HepG2 (cell line): ENCODE measurements around the gene C20orf144. TPM values are rescaled to one million over a fixed set of nuclear protein-coding genes. Genes with fewer than 3 reads are reported as not detected.

Source experiments
- DZIP1 ChIP-seq: sonication (generic); formaldehyde crosslinking; IDR thresholded peaks from 2 replicates; pipeline ENCODE4 v1.5.0; 2020; ENCODE audit warnings: mild to moderate bottlenecking, missing genetic modification reagents
- EED ChIP-seq: sonication (generic); formaldehyde crosslinking; IDR thresholded peaks from 2 replicates; pipeline ENCODE4 v1.5.0; 2020; ENCODE audit warnings: mild to moderate bottlenecking, missing genetic modification reagents
- FUBP1 ChIP-seq: sonication (generic); formaldehyde crosslinking; IDR thresholded peaks from 2 replicates; pipeline ENCODE4 v1.5.1; 2020; ENCODE audit warnings: missing genetic modification reagents, mild to moderate bottlenecking, borderline replicate concordance
- GATAD1 ChIP-seq: IDR thresholded peaks from 2 replicates; pipeline ENCODE4 v1.6.1; 2016; ENCODE audit warnings: missing genetic modification reagents, missing compliant biosample characterization
- HNRNPUL1 ChIP-seq: fragments of 200-400 bp; formaldehyde crosslinking; IDR thresholded peaks from 2 replicates; pipeline ENCODE4 v1.6.1; 2017; ENCODE audit warnings: low read depth, mild to moderate bottlenecking, low read length, moderate library complexity
- KLF15 ChIP-seq: sonication (generic); formaldehyde crosslinking; IDR thresholded peaks from 2 replicates; pipeline ENCODE4 v1.8.1; 2023; ENCODE audit warnings: borderline replicate concordance, mild to moderate bottlenecking, inconsistent platforms, missing genetic modification reagents, mixed read lengths
- MEF2D ChIP-seq: sonication (generic); formaldehyde crosslinking; IDR thresholded peaks from 2 replicates; pipeline ENCODE4 v1.5.1; 2020; ENCODE audit warnings: mild to moderate bottlenecking, missing genetic modification reagents
- MLXIP ChIP-seq: sonication (generic); formaldehyde crosslinking; IDR thresholded peaks from 2 replicates; pipeline ENCODE4 v1.9.0; 2021; ENCODE audit warnings: missing genetic modification reagents, borderline replicate concordance
- PCBP1 ChIP-seq: fragments of 200-400 bp; formaldehyde crosslinking; IDR thresholded peaks from 2 replicates; pipeline ENCODE4 v1.6.1; 2017; ENCODE audit warnings: mild to moderate bottlenecking, low read depth, low read length, borderline replicate concordance
- TIGD3 ChIP-seq: sonication (generic); formaldehyde crosslinking; IDR thresholded peaks from 2 replicates; pipeline ENCODE4 v1.5.1; 2020; ENCODE audit warnings: mild to moderate bottlenecking, missing genetic modification reagents, borderline replicate concordance
- TOE1 ChIP-seq: sonication (generic); formaldehyde crosslinking; IDR thresholded peaks from 2 replicates; pipeline ENCODE4 v1.4.0; 2020; ENCODE audit warnings: mild to moderate bottlenecking, missing genetic modification reagents
- TRIM24 ChIP-seq: sonication (generic); formaldehyde crosslinking; IDR thresholded peaks from 2 replicates; pipeline ENCODE4 v1.8.0; 2022; ENCODE audit warnings: mild to moderate bottlenecking, missing genetic modification reagents
- ZIK1 ChIP-seq: sonication (generic); formaldehyde crosslinking; IDR thresholded peaks from 2 replicates; pipeline ENCODE4 v1.5.0; 2020; ENCODE audit warnings: mild to moderate bottlenecking, low read depth, missing genetic modification reagents, borderline replicate concordance
- ZNF383 ChIP-seq: sonication (generic); formaldehyde crosslinking; IDR thresholded peaks from 2 replicates; pipeline ENCODE4 v1.4.0; 2020; ENCODE audit warnings: missing genetic modification reagents, mild to moderate bottlenecking, borderline replicate concordance
- ZNF512 ChIP-seq: sonication (generic); formaldehyde crosslinking; IDR thresholded peaks from 2 replicates; pipeline ENCODE4 v1.4.0; 2020; ENCODE audit warnings: mild to moderate bottlenecking, missing genetic modification reagents
- ZZZ3 ChIP-seq: sonication (generic); formaldehyde crosslinking; IDR thresholded peaks from 2 replicates; pipeline ENCODE4 v1.4.0; 2020; ENCODE audit warnings: missing genetic modification reagents, mild to moderate bottlenecking, borderline replicate concordance
- polyA plus RNA-seq, 8 experiments: library from polyadenylated mRNA; depleted of rRNA in 3 of 8; stranded (reverse) in 7 of 8; unstranded in 1 of 8; fragments of >200 nt; fragmentation: Illumina TruSeq in 4 of 8; extraction: Trizol in 4 of 8; gene quantifications; 2 replicates each; pipeline versions ENCODE4 v1.2.1 to v1.2.3, GENCODE V29; 2011 to 2016; ENCODE audit warnings: low read depth in 4 of 8, missing spikeins in 1 of 8, mixed read lengths in 1 of 8; ENCODE audit not compliant: insufficient read depth in 1 of 8
- total RNA-seq, 5 experiments: library from RNA; depleted of rRNA; stranded (reverse); fragments of >200 nt; fragmentation: Illumina TruSeq; extraction: Trizol; gene quantifications; 2 replicates each; pipeline ENCODE4 v1.2.3, GENCODE V29; 2016; ENCODE audit warnings: low read depth in 1 of 5

The C20orf144 gene
- total and polyA plus RNA-seq, 2 of the 13 experiments (the other 11 are each of a cell fraction or from before 2014, with no cell fraction given), result 0.09 to 0.16 TPM

- TF ChIP-seq PCBP1 (no peak), TOE1 (no peak), EED (CRISPR knock-in tag) (peak; percentile 73; the same call in 1 of the 2 replicates), ZZZ3 (CRISPR knock-in tag) (no peak), MEF2D (CRISPR knock-in tag) (peak; percentile 47; the same call in 1 of the 2 replicates), MLXIP (CRISPR knock-in tag) (no peak), ZNF383 (CRISPR knock-in tag) (no peak), KLF15 (CRISPR knock-in tag) (no peak), TRIM24 (CRISPR knock-in tag) (0 out of 2 replicates have a peak, but pooled peaks have one; percentile 70), ZIK1 (peak; percentile 81; the same call in 1 of the 2 replicates), GATAD1 (CRISPR knock-in tag) (peak; percentile 14), FUBP1 (no peak), HNRNPUL1 (no peak), ZNF512 (0 out of 2 replicates have a peak, but pooled peaks have one; percentile 46), DZIP1 (no peak; the same call in 1 of the 2 replicates), TIGD3 (0 out of 2 replicates have a peak, but pooled peaks have one; percentile 20)
These were observed 11.5 kb downstream of the C20orf144 start (continued) for GRCh38 chr20:33673410-33674293.
